ENCODE measurements around the gene DOLK. TPM values are rescaled to one million over a fixed set of nuclear protein-coding genes. Genes with fewer than 3 reads are reported as not detected.

Gene DOLK
- total RNA-seq, 1 experiment from 2014 or later: 12.0 TPM

DNA sequence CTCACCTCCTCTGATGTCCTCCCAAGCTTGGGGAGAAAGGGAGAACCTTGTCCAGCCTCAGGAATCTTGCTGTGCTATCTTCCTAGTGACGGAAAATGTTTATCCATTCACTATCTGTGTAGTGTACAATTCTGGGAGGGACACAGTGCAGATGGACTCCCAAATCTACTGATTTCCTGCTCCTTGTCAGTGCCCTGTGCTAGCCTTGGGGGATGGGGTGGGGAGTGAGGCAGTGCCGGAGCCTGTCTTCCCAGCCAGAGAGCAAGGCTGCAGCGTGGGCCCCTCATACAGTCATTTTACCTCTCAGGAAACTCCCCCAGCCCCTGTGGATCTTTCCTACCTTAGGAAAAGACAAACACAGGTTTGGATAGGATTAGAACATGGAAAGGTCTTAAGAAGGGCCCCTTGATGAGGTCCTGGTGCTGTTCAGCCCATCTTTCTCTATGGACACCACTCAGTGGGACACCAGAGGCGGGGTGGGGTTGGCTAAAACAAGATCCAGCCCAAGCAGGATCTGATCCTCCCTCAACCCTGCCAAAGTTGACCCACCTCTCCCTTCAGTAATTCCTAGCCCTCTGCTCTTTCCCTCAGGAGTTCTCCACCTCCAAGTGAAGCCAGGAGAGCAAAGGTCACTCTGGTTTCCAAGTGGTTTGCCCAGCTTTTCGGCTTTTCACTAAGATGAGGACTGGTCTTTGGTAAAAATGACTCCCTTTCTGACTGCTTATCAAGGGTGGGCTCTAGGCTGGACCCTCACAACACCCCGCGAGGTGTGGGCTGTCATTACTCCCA lies 3.4 kb downstream of the DOLK start:
- H3K79me2 ChIP-seq (ENCODE audit: insufficient read depth, low read length): peaks cover 26% of the 10 kb centered on the region
- no peak overlapping the region for H3K4me3 ChIP-seq (replicated peaks in 1 of 2; ENCODE audit: low read depth in 1 of 2, low read length in 2 of 2)
- DNase-seq (ENCODE audit: low read depth, low spot score) (no peak), ATAC-seq (no peak)
- no peaks in the 10 kb centered on the region for H3K36me3 ChIP-seq (ENCODE audit: control insufficient read depth in 1 of 2, insufficient read depth in 2 of 2, low read length in 2 of 2)
- POLR2A ChIA-PET: no interaction called here
- H3K9ac ChIP-seq (ENCODE audit: low read length): no peak overlapping the region
- H4K20me1 ChIP-seq (ENCODE audit: insufficient read depth): no peaks in the 10 kb centered on the region
- H3K9me3 ChIP-seq (ENCODE audit: control insufficient read depth in 1 of 2, insufficient read depth in 1 of 2, low read depth in 1 of 2, low read length in 2 of 2): no peaks in the 10 kb centered on the region
- H3K27ac ChIP-seq (ENCODE audit: low read depth, low read length): no peak overlapping the region
- TF ChIP-seq CEBPB (IDR thresholded peaks at IDR 0.05; ENCODE audit: low read depth) (no peak), TCF7L2 (IDR thresholded peaks at IDR 0.05; ENCODE audit: borderline replicate concordance, extremely low read depth, insufficient read depth, insufficient read length) (no peak), EGR1 (IDR thresholded peaks at IDR 0.05; ENCODE audit: low read depth) (no peak), SP1 (IDR thresholded peaks at IDR 0.05; ENCODE audit: low read depth) (no peak), YY1 (IDR thresholded peaks at IDR 0.05; ENCODE audit: extremely low read depth, insufficient replicate concordance, low read depth, low read length) (no peak), CTCF (IDR thresholded peaks at IDR 0.05 in 2 of 3, conservative IDR thresholded peaks at IDR 0.05 in 1 of 3; ENCODE audit: borderline replicate concordance in 1 of 3, insufficient read depth in 1 of 3, low read depth in 2 of 3, low read length in 2 of 3) (no peak), JUND (IDR thresholded peaks at IDR 0.05) (no peak), EZH2phosphoT487 (IDR thresholded peaks at IDR 0.05; ENCODE audit: borderline replicate concordance) (no peak)
- TF ChIP-seq, protein P1, sequence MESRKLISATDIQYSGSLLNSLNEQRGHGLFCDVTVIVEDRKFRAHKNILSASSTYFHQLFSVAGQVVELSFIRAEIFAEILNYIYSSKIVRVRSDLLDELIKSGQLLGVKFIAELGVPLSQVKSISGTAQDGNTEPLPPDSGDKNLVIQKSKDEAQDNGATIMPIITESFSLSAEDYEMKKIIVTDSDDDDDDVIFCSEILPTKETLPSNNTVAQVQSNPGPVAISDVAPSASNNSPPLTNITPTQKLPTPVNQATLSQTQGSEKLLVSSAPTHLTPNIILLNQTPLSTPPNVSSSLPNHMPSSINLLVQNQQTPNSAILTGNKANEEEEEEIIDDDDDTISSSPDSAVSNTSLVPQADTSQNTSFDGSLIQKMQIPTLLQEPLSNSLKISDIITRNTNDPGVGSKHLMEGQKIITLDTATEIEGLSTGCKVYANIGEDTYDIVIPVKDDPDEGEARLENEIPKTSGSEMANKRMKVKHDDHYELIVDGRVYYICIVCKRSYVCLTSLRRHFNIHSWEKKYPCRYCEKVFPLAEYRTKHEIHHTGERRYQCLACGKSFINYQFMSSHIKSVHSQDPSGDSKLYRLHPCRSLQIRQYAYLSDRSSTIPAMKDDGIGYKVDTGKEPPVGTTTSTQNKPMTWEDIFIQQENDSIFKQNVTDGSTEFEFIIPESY (IDR thresholded peaks at IDR 0.05; ENCODE audit: extremely low read depth, insufficient replicate concordance, low read length): no peak
- no peaks in the 10 kb centered on the region for H3K27me3 ChIP-seq (ENCODE audit: insufficient read depth, low read length)
- RAD21 ChIA-PET (ENCODE audit: low non-redundant PET in 1 of 2, low total read pairs in 2 of 2, uncharacterized antibody in 2 of 2, unreplicated experiment in 2 of 2): no interaction called here
- H3K4me1 ChIP-seq (ENCODE audit: control insufficient read depth in 1 of 2, insufficient read depth in 2 of 2, low read length in 2 of 2): peaks cover 8 to 17% of the 10 kb centered on the region in 2 experiments; a peak in 2 of 4 replicates
- no TSS peak for BruUV-seq (replicated peaks)
- intact Hi-C loops (cut with micrococcal nuclease): no loop called here
- no peak overlapping the region for H3K4me2 ChIP-seq (ENCODE audit: low read length)
- CTCF ChIA-PET: no interaction called here
- no peaks in the 10 kb centered on the region for H3K9me2 ChIP-seq (ENCODE audit: insufficient read depth)
- H2AFZ ChIP-seq (ENCODE audit: low read depth, low read length, poor library complexity, severe bottlenecking): no peak overlapping the region
